Kidney glomerular epithelial cell (primary cell): ENCODE measurements around the gene C10orf143.
"Not testable (repeated sequence)": the region's sequence is repeated elsewhere in the genome, so short reads cannot be mapped to it uniquely, and the experiment has no call there.

ENCODE experiments used
- DNase-seq: peaks from one replicate; lab custom pipeline; 2025; lab: John Stamatoyannopoulos, UW

The C10orf143 gene

GRCh38 chr10:130110246-130111112 is at the start of gene C10orf143:
Gene C10orf143, minus strand, starts transcription at chr10:130110830. Its CDS starts 58 bp downstream, at chr10:130110772.
- DNase-seq, result peak; percentile 95

- no peak for DNase-seq
Observed at GRCh38 chr10:130159192-130159794, 48.7 kb upstream of the C10orf143 start.

GRCh38 chr10:130146042-130146441 is 35.4 kb upstream of the C10orf143 start:
- no peak for DNase-seq

GRCh38 chr10:130141878-130142277 is 31.2 kb upstream of the C10orf143 start:
- DNase-seq, result no peak

- DNase-seq, result peak; percentile 52
Observed at GRCh38 chr10:130141460-130141859, 30.8 kb upstream of the C10orf143 start.

GRCh38 chr10:130141038-130141437 is 30.4 kb upstream of the C10orf143 start:
- DNase-seq, result no peak

- DNase-seq, result no peak
Observed at GRCh38 chr10:130140425-130140824, 29.8 kb upstream of the C10orf143 start.

- DNase-seq, result peak; percentile 4
Observed at GRCh38 chr10:130138479-130138866, 27.8 kb upstream of the C10orf143 start.

GRCh38 chr10:130137659-130138478 is 27.2 kb upstream of the C10orf143 start:
- DNase-seq, result no peak

GRCh38 chr10:130137090-130137448 is 26.4 kb upstream of the C10orf143 start:
- peak; percentile 33 for DNase-seq

GRCh38 chr10:130136226-130137089 is 25.8 kb upstream of the C10orf143 start, which contains the start of gene GLRX3:
Gene GLRX3, plus strand, starts transcription at chr10:130136391. Its CDS starts 30 bp downstream, at chr10:130136421.
- peak; percentile 82 for DNase-seq

- no peak for DNase-seq
Observed at GRCh38 chr10:130135676-130136225, 25.1 kb upstream of the C10orf143 start.

- no peak for DNase-seq
Observed at GRCh38 chr10:130128922-130129321, 18.3 kb upstream of the C10orf143 start.

GRCh38 chr10:130128062-130128781 is 17.6 kb upstream of the C10orf143 start:
- DNase-seq, result no peak

- DNase-seq, result peak; percentile 73
Observed at GRCh38 chr10:130127364-130128061, 16.9 kb upstream of the C10orf143 start.

GRCh38 chr10:130121486-130122079 is 11.0 kb upstream of the C10orf143 start:
- DNase-seq, result no peak

GRCh38 chr10:130117535-130117934 is 6.9 kb upstream of the C10orf143 start:
- DNase-seq, result not testable (repeated sequence)

GRCh38 chr10:130116942-130117341 is 6.3 kb upstream of the C10orf143 start:
- DNase-seq, result not testable (repeated sequence)

GRCh38 chr10:130112821-130113220 is 2.2 kb upstream of the C10orf143 start:
- DNase-seq, result no peak

GRCh38 chr10:130111852-130112180 is 1.2 kb upstream of the C10orf143 start:
- DNase-seq, result no peak
